Loucy (cell line): Measurements from ENCODE around the gene CCDC8.

Experiments
- CTCF ChIP-seq: fragments of 200-600 bp; sonication (generic); conservative IDR thresholded peaks from 2 replicates; pipeline ENCODE4 v1.5.1; 2014; ENCODE audit warnings: mild to moderate bottlenecking, antibody characterized with exemption, low read length
- EZH2phosphoT487 ChIP-seq: fragments of 200-600 bp; IDR thresholded peaks from 2 replicates; pipeline ENCODE4 v1.6.1; 2018; ENCODE audit warnings: antibody characterized with exemption, mild to moderate bottlenecking, moderate library complexity, borderline replicate concordance

DNA sequence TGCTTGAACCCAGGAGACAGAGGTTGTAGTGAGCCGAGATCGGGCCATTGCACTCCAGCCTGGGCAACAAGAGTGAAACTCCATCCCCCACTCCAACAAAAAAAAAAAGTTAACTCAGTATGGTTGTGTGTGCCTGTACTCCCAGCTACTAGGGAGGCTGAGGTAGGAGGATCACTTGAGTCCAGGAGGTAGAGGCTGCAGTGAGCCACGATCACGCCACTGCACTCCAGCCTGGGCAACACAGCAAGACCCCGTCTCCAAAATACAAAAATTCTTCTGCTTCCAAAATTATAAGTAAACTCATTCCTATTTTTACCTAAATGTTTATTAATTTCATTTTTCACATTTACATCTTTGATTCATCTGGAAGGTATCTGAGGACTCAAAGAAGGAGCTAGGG is 43.6 kb upstream of the CCDC8 start:
- no peak for TF ChIP-seq CTCF
- no peak for TF ChIP-seq EZH2phosphoT487
